HG02610 (cell line): ENCODE measurements around the gene TNFSF18.

Source experiments
- ATAC-seq: cut with Tn5 transposase; IDR thresholded peaks from one replicate; pipeline ENCODE4 v1.9.1; 2021; ENCODE audit warnings: mild to moderate bottlenecking, moderate library complexity; ENCODE audit not compliant: unreplicated experiment

The TNFSF18 gene

GRCh38 chr1:173042806-173043205 lies 7.9 kb downstream of the TNFSF18 start:
- ATAC-seq: no peak

- no peak for ATAC-seq
These were observed 11.1 kb downstream of the TNFSF18 start for GRCh38 chr1:173039626-173040025.

- no peak for ATAC-seq
These were observed 11.7 kb downstream of the TNFSF18 start for GRCh38 chr1:173038875-173039554.

- ATAC-seq: no peak
These were observed 26.2 kb downstream of the TNFSF18 start for GRCh38 chr1:173024543-173024942.

GRCh38 chr1:173023343-173023742 lies 27.4 kb downstream of the TNFSF18 start:
- ATAC-seq: no peak

GRCh38 chr1:173020138-173020750 lies 30.5 kb downstream of the TNFSF18 start:
- peak; percentile 83 for ATAC-seq

- ATAC-seq: no peak
These were observed 32.9 kb downstream of the TNFSF18 start for GRCh38 chr1:173017792-173018191.

- no peak for ATAC-seq
These were observed 34.3 kb downstream of the TNFSF18 start for GRCh38 chr1:173016419-173016818.

GRCh38 chr1:173015629-173016028 lies 35.1 kb downstream of the TNFSF18 start:
- no peak for ATAC-seq

GRCh38 chr1:173014160-173014559 lies 36.6 kb downstream of the TNFSF18 start:
- ATAC-seq: no peak

GRCh38 chr1:173012126-173012525 lies 38.6 kb downstream of the TNFSF18 start:
- ATAC-seq: no peak

GRCh38 chr1:173009597-173009996 lies 41.1 kb downstream of the TNFSF18 start:
- no peak for ATAC-seq

- ATAC-seq: no peak
These were observed 45.4 kb downstream of the TNFSF18 start for GRCh38 chr1:173005196-173005864.

GRCh38 chr1:173002891-173003838 lies 47.6 kb downstream of the TNFSF18 start:
- no peak for ATAC-seq

GRCh38 chr1:172999349-172999748 lies 51.4 kb downstream of the TNFSF18 start:
- no peak for ATAC-seq

GRCh38 chr1:172997941-172998361 lies 52.8 kb downstream of the TNFSF18 start:
- no peak for ATAC-seq

GRCh38 chr1:172993640-172994039 lies 57.1 kb downstream of the TNFSF18 start:
- no peak for ATAC-seq

- no peak for ATAC-seq
These were observed 58.9 kb downstream of the TNFSF18 start for GRCh38 chr1:172991674-172992400.

- ATAC-seq: no peak
These were observed 60.0 kb downstream of the TNFSF18 start for GRCh38 chr1:172990598-172991215.
